ENCODE measurements around the gene ALPP.
"Not testable (repeated sequence)": the region's sequence is repeated elsewhere in the genome, so short reads cannot be mapped to it uniquely, and the experiment has no call there.

ALPP gene

DNA sequence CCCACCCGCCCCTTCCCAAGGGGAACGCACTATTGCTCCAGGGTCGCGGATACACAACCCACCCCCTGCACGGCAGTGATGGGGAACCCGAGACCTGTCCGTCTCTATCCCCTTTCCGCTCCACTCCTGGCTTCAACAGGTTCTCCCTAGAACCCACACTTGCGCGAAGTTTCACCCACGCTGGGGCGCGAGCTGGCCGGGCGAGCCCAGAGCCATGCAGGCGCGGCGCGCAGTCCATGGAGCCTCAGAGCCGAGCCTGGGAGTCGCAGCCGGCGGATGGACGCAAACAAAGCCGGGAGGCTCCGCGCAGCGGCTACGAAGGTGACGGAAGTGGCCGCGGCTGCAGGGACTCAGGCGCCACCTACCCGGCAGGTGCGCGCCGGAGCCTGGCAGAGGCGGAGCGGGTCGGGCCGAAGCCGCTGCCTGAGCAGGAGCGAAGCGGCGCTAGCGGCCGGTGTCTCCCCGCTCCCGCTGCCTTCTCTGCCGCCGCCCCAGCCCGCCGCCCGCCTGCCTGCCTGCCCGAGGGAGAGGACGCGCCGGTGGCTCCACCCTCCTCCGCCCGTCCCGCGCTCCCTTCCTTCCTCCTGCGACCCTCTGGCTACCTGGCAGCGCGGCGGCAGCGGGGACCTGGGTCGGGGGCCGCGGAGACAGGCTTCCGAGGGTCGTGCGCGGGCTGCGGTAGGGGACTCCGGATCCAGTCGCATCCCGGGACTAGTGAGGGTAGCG, 42.1 kb downstream of the ALPP start:
- no peak for DNase-seq (ENCODE audit: low read depth)
- H3K4me3 ChIP-seq (ENCODE audit: control insufficient read depth, low read depth, low read length), result no peak overlapping the region
- TF ChIP-seq, protein P1, sequence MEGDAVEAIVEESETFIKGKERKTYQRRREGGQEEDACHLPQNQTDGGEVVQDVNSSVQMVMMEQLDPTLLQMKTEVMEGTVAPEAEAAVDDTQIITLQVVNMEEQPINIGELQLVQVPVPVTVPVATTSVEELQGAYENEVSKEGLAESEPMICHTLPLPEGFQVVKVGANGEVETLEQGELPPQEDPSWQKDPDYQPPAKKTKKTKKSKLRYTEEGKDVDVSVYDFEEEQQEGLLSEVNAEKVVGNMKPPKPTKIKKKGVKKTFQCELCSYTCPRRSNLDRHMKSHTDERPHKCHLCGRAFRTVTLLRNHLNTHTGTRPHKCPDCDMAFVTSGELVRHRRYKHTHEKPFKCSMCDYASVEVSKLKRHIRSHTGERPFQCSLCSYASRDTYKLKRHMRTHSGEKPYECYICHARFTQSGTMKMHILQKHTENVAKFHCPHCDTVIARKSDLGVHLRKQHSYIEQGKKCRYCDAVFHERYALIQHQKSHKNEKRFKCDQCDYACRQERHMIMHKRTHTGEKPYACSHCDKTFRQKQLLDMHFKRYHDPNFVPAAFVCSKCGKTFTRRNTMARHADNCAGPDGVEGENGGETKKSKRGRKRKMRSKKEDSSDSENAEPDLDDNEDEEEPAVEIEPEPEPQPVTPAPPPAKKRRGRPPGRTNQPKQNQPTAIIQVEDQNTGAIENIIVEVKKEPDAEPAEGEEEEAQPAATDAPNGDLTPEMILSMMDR (IDR thresholded peaks at IDR 0.05; ENCODE audit: control insufficient read depth, insufficient read depth, low read depth, low read length, missing control alignments), result no peak

- no peak for DNase-seq (ENCODE audit: low read depth)
- TF ChIP-seq, protein P1 (IDR thresholded peaks at IDR 0.05; ENCODE audit: control insufficient read depth, insufficient read depth, low read depth, low read length, missing control alignments), result no peak
- H3K4me3 ChIP-seq (ENCODE audit: control insufficient read depth, low read depth, low read length), result no peak overlapping the region
These were observed 42.7 kb downstream of the ALPP start for GRCh38 chr2:232421189-232421785.

DNA sequence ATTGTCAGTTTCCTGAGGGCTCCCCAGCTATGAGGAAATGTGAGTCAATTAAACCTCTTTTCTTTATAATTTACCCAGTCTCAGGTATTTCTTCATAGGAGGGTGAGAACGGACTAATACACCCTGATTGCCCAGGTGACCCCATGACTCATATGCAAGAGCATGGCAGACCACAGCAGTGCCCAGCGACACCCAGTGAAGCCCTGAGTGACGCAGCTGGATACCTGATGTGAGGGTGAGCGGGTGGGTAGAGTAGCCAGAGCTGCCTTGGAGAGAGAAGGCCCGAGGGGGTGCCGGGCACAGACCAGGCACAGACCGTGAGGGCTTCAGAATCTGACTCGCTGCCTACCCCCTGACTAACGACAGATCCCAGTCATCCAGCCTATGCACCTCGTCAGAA, 43.5 kb downstream of the ALPP start:
- TF ChIP-seq, protein P1 (IDR thresholded peaks at IDR 0.05; ENCODE audit: control insufficient read depth, insufficient read depth, low read depth, low read length, missing control alignments), result no peak
- DNase-seq (ENCODE audit: low read depth), result no peak
- H3K4me3 ChIP-seq (ENCODE audit: control insufficient read depth, low read depth, low read length), result no peak overlapping the region

- not testable (repeated sequence) for H3K4me3 ChIP-seq (ENCODE audit: control insufficient read depth, low read depth, low read length); DNase-seq (ENCODE audit: low read depth)
These were observed 44.4 kb downstream of the ALPP start for GRCh38 chr2:232422996-232423395.

DNA sequence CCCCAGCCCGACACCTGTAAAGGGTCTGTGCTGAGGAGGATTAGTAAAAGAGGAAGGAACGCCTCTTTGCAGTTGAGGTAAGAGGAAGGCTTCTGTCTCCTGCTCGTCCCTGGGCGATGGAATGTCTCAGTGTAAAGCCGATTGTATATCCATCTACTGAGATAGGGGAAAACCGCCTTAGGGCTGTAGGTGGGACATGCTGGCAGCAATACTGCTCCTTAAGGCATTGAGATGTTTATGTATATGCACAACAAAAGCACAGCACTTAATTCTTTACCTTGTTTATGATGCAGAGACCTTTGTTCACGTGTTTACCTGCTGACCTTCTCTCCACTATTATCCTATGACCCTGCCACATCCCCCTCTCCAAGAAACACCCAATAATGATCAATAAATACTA, 44.9 kb downstream of the ALPP start:
- DNase-seq (ENCODE audit: low read depth); H3K4me3 ChIP-seq (ENCODE audit: control insufficient read depth, low read depth, low read length): not testable (repeated sequence)

- no peak overlapping the region for H3K4me3 ChIP-seq (ENCODE audit: control insufficient read depth, low read depth, low read length)
- TF ChIP-seq, protein P1 (IDR thresholded peaks at IDR 0.05; ENCODE audit: control insufficient read depth, insufficient read depth, low read depth, low read length, missing control alignments), result no peak
- no peak for DNase-seq (ENCODE audit: low read depth)
These were observed 53.4 kb downstream of the ALPP start for GRCh38 chr2:232431705-232432590.

Measured in AG09309 (cell line).